GM11168 (cell line): Measurements from ENCODE around the gene MBD3L3.
"Not testable (repeated sequence)": the region's sequence is repeated elsewhere in the genome, so short reads cannot be mapped to it uniquely, and the experiment has no call there.

ENCODE experiments used
- in situ Hi-C: fragments of 300-500 bp; cut with MboI; formaldehyde crosslinking; loops from one replicate; pipeline ENCODE4 v1.12.0; 2022; ENCODE audit warnings: low sequenced_read_pairs; ENCODE audit not compliant: unreplicated experiment

MBD3L3 gene

GRCh38 chr19:7067122-7067521 lies 8.6 kb upstream of the MBD3L3 start:
- in situ Hi-C loops = not testable (repeated sequence)

- in situ Hi-C loops = no loop called here
Observed at GRCh38 chr19:7063764-7064418, 5.4 kb upstream of the MBD3L3 start.

GRCh38 chr19:7063339-7063738 lies 4.9 kb upstream of the MBD3L3 start:
- in situ Hi-C loops = no loop called here

- in situ Hi-C loops = not testable (repeated sequence)
Observed at GRCh38 chr19:7059977-7060376, 1.5 kb upstream of the MBD3L3 start.

GRCh38 chr19:7056371-7056770 lies 2.1 kb downstream of the MBD3L3 start:
- in situ Hi-C loops = not testable (repeated sequence)

- in situ Hi-C loops = not testable (repeated sequence)
Observed at GRCh38 chr19:7055679-7056078, 2.8 kb downstream of the MBD3L3 start.

- in situ Hi-C loops = not testable (repeated sequence)
Observed at GRCh38 chr19:7054635-7055368, 3.7 kb downstream of the MBD3L3 start.

- in situ Hi-C loops = not testable (repeated sequence)
Observed at GRCh38 chr19:7052896-7053295, 5.6 kb downstream of the MBD3L3 start.

GRCh38 chr19:7051421-7051820 lies 7.1 kb downstream of the MBD3L3 start:
- in situ Hi-C loops = not testable (repeated sequence)

GRCh38 chr19:7049021-7049420 lies 9.5 kb downstream of the MBD3L3 start, which contains the start of gene MBD3L2:
TSS of gene MBD3L2 (plus strand) at chr19:7049321. CDS start at chr19:7049374, 53 bp downstream.
- in situ Hi-C loops = not testable (repeated sequence)

- in situ Hi-C loops = not testable (repeated sequence)
Observed at GRCh38 chr19:7041563-7041962, 16.9 kb downstream of the MBD3L3 start.

GRCh38 chr19:7040079-7040478 lies 18.4 kb downstream of the MBD3L3 start, which contains the start of gene MBD3L4:
TSS of gene MBD3L4 (minus strand) at chr19:7040179. CDS start at chr19:7040144, 35 bp downstream.
- in situ Hi-C loops = not testable (repeated sequence)

GRCh38 chr19:7030278-7030677 lies 28.2 kb downstream of the MBD3L3 start, which contains the start of gene MBD3L5:
TSS of gene MBD3L5 (plus strand) at chr19:7030578. CDS start at chr19:7030612, 34 bp downstream.
- in situ Hi-C loops = not testable (repeated sequence)

- in situ Hi-C loops = not testable (repeated sequence)
Observed at GRCh38 chr19:7028790-7029189, 29.7 kb downstream of the MBD3L3 start.

- in situ Hi-C loops = not testable (repeated sequence)
Observed at GRCh38 chr19:7021331-7021730, 37.1 kb downstream of the MBD3L3 start, which contains the start of gene MBD3L2B. TSS of gene MBD3L2B (minus strand) at chr19:7021431. CDS start at chr19:7021397, 34 bp downstream.

- in situ Hi-C loops = no loop called here
Observed at GRCh38 chr19:7018828-7019227, 39.6 kb downstream of the MBD3L3 start.

GRCh38 chr19:7013678-7014077 lies 44.8 kb downstream of the MBD3L3 start:
- in situ Hi-C loops = no loop called here

- in situ Hi-C loops = no loop called here
Observed at GRCh38 chr19:7010722-7011593, 47.5 kb downstream of the MBD3L3 start.

GRCh38 chr19:7007859-7008258 lies 50.6 kb downstream of the MBD3L3 start:
- in situ Hi-C loops = no loop called here
